GM19099 (cell line): ENCODE measurements around the gene MBNL2.

Source experiments
- POLR2A ChIP-seq: IDR thresholded peaks from 3 replicates; pipeline ENCODE4 v1.6.1; 2011; ENCODE audit warnings: low read depth; ENCODE audit not compliant: insufficient read length; ENCODE audit errors: extremely low read depth

The MBNL2 gene

DNA sequence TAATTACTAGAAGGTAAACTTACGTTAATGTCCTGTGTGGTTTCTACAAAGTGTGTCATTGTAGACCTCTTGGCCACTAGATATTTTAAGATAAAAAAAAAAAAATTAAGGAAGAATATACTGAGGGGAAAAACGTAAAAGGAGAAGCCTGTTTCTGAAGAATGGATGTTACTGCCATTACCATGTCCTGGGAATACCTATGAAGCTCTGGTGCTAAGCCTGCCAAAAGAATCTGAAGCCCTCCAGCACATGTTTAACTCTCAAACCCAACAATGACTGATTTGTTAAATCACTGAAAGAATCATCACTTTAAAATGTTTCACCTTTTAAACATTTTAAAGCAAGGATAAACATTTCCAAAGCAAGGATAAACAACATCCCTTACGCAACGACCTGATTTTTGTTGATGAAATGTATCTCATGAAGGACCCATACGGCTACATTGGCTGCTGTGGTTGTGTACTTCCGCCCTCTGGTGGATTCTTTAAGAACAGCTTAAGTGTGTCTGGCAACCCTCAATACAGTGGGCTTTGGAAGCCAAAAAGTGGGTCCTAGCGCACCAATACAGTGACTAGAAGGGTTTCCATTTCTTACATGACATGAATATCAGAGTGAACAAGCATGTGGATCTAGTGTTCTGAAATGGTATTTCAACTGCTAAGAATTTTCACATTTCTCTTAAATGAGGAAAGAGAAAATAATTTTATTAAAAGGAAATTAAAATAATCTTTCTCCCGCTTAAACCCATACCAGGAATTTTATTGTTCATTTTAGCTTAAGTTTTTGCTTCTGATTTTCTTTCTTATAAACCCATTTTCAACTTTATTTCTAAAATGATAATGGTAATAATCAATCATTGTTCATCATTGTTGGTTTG, 137.3 kb downstream of the MBNL2 start:
- TF ChIP-seq POLR2A, result no peak

GRCh38 chr13:97360610-97361009, 138.5 kb downstream of the MBNL2 start:
- no peak for TF ChIP-seq POLR2A

DNA sequence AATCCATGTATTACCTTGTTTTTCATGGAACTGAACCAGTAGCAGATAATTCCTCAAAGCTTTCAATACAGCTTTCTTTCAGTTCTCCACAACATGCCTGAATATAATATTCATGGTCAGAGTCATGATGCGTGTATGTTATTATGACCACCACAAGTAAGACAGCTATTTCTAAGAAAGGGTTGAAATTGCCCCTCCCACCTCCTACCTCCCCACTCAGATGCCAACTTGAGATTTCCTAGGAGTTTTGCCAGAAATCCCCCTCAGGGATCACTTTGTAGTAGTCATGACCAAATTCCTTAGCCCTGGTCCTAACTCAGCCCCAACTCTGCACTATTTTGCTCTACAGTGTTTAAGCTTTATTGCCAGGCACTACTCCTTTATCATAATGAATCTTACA, 141.9 kb downstream of the MBNL2 start:
- no peak for TF ChIP-seq POLR2A

GRCh38 chr13:97364827-97365226, 142.7 kb downstream of the MBNL2 start:
- TF ChIP-seq POLR2A, result no peak

GRCh38 chr13:97366172-97366688, 144.1 kb downstream of the MBNL2 start:
- TF ChIP-seq POLR2A, result no peak

DNA sequence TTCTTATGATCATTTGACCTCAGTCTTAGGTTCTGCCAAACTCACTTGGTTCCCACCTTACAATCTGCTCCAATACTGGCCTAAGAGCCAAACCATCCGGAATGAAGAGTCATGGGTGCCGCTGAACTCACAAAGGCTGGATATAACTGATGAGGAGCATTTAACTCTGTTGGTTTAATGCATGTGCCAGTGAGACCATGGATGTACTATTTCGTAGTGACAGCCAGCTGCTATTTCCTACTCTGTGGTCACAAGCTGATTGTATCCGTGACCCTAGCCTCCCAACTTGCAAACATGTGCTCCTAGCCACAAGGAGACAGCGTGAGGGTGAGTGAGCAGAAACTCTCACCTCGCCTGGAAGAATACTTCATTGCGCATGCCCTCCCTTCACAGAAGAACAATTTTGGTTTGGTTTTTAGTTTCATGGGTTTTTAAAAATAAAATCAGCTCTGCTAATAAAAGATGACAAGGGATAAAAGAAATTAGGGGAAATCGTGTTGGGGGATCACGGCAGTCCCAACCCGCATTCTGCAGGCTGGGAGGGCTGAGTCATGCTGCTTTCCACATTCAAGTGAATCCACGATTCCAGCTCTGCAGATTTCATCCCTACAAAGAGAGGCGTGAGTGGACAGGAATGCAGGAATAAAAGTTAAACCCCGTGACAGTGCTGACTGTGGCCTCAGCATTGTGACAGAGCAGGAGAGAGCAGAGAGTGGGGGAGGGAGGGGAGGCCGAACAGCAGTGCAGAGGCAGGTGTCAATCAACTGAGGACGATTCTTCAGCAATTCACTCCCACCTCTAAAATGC, 145.1 kb downstream of the MBNL2 start:
- TF ChIP-seq POLR2A, result no peak

DNA sequence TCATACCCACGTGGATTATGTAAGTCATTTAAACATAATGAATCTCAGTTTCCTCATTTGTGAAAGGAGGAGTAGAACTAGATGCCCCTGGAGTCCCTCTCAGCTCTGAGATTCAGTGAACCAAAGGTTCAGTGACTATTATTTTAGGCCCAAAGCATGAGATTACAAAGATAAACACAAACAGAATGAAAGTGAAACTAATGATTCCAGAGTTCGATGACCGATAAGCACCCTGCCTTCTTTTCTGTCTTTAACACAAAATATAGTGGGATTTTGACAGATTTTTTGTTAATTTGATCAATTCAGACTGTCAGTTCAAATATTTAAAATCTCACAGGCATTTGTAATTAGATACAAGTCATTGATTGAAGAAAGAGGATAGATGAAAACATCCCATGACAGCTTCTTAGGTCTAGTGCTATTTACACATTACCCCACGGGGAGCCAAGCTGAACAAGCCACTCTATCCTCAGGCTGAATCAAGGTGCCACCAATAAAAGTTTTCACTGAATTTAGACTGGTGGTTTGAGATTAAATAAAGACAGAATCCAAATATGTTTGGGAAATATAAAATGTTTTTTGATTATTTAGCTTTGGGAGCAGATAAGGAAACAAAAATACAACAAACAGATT, 147.2 kb downstream of the MBNL2 start:
- TF ChIP-seq POLR2A, result no peak

DNA sequence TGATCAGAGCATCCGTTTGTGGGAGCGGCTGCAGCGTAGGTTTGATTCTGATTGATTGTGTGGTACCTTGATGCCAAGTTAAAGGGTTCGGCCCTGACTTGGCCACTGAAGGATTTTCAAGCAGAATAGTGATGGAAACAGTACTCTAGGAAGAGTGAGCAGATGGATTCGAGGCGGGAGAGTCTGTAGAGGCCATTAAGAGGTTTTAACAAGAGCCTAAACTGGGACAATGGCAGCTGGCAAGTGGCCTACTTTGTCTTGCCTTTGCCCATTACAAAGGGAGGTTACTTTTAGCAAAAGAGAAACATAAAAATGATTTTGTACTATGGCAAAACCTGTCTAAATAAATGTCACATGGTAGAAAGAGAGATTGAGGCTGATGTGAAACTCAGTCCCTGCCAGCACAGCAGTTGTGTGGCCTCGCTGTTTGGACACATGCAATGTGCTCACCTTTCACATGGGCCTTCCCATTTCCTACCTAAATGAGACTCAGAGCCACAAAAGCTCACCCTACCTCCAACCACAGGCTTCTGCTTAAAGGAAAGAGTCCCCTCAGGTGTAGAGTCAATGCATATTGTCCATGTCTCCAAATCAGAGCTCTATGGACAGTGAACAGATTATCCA, 149.5 kb downstream of the MBNL2 start:
- TF ChIP-seq POLR2A, result no peak

DNA sequence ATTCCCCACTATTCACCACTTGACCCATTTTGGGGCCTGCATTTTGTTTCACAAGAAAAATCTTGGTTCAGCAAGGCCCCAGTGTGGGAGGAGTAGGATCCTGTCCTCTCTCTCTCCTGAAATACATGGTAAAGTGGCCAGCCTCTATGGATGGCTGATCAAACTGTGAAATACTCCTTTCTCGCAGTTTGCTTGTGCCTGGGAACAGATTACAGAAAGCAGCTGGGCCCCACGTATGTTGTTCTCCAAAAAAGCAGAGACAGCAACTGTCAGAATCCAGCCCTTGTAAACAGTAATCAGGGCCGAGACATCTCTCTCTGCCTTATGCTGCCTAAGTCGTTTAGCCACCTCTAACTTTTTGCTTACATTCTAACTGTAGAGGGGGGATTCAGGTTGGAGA, 150.8 kb downstream of the MBNL2 start:
- TF ChIP-seq POLR2A, result no peak

DNA sequence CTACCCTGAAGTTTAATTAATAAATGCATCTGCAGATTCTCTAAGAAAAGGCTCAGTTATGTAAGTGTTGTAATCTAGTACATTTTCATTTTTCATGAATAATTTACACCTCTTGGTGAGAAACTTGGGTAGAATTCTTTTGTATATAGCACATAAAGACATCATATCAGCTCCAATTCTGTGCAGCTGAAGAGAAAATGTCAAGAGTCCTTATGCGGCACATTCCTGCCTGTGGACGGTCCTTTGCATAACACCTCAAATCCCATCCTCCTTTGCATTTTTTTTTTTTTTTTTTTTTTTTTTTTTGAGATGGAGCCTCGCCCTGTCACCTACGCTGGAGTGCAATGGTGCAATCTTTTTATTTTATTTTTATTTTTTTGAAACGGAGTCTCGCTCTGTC, 151.7 kb downstream of the MBNL2 start:
- TF ChIP-seq POLR2A, result no peak

GRCh38 chr13:97376981-97377380, 154.8 kb downstream of the MBNL2 start:
- TF ChIP-seq POLR2A, result no peak

- TF ChIP-seq POLR2A, result no peak
These were observed 157.3 kb downstream of the MBNL2 start for GRCh38 chr13:97379386-97379785.

- no peak for TF ChIP-seq POLR2A
These were observed 158.6 kb downstream of the MBNL2 start for GRCh38 chr13:97380696-97381095.

GRCh38 chr13:97381189-97381588, 159.1 kb downstream of the MBNL2 start:
- TF ChIP-seq POLR2A, result no peak

- no peak for TF ChIP-seq POLR2A
These were observed 160.1 kb downstream of the MBNL2 start for GRCh38 chr13:97382276-97382675.
